Naive B cell (primary cell): ENCODE measurements around the gene WBP1. TPM values are rescaled to one million over a fixed set of nuclear protein-coding genes. Genes with fewer than 3 reads are reported as not detected.
"Not testable (repeated sequence)": the region's sequence is repeated elsewhere in the genome, so short reads cannot be mapped to it uniquely, and the experiment has no call there.

Experiments
- ATAC-seq, 2 donors: fragments of 150-1000 bp; cut with Tn5 transposase; 2 replicates each; pipeline ENCODE4 v1.10.0; 2021; ENCODE audit warnings: low read depth in 2 of 2, mild to moderate bottlenecking in 2 of 2, moderate library complexity in 2 of 2
- DNase-seq: peaks from one replicate; pipeline ENCODE4 v3.0.0; 2022
- H3K27ac Mint-ChIP-seq, 6 donors: one replicate each; pipeline ENCODE4 v1.8.0; 2020 to 2022; ENCODE audit warnings: mild to moderate bottlenecking in 6 of 6, mixed read lengths in 6 of 6, moderate library complexity in 5 of 6, inconsistent platforms in 2 of 6
- H3K27me3 Mint-ChIP-seq, 3 donors: one replicate each; pipeline ENCODE4 v1.8.0; 2021 to 2022; ENCODE audit warnings: mixed read lengths in 3 of 3, mild to moderate bottlenecking in 1 of 3
- H3K36me3 Mint-ChIP-seq, 2 donors: one replicate each; pipeline ENCODE4 v1.8.0; 2020 to 2022; ENCODE audit warnings: mixed read lengths in 2 of 2, inconsistent platforms in 1 of 2, mild to moderate bottlenecking in 1 of 2
- H3K4me1 Mint-ChIP-seq, 3 donors: one replicate each; pipeline ENCODE4 v1.8.0; 2020 to 2022; ENCODE audit warnings: mixed read lengths in 3 of 3, inconsistent platforms in 1 of 3, mild to moderate bottlenecking in 1 of 3, moderate library complexity in 1 of 3
- H3K4me3 Mint-ChIP-seq, 8 donors: one replicate each; pipeline ENCODE4 v1.8.0; 2020 to 2022; ENCODE audit warnings: mild to moderate bottlenecking in 8 of 8, mixed read lengths in 8 of 8, moderate library complexity in 8 of 8, inconsistent platforms in 2 of 8
- H3K9me3 Mint-ChIP-seq, 7 donors: one replicate each; pipeline ENCODE4 v1.8.0; 2020 to 2022; ENCODE audit warnings: mixed read lengths in 7 of 7, mild to moderate bottlenecking in 5 of 7, inconsistent platforms in 2 of 7, moderate library complexity in 1 of 7
- polyA plus RNA-seq, 6 donors: library from polyadenylated mRNA; unstranded; fragments of 300-500 nt; fragmentation: Illumina TruSeq; gene quantifications; one replicate each; pipeline ENCODE4 v1.2.3, GENCODE V29; 2021; ENCODE audit warnings: low read depth in 6 of 6

WBP1 gene
- polyA plus RNA-seq, 6 donors from 2014 or later, result 30.0 to 46.1 (median 41.3) TPM

DNA sequence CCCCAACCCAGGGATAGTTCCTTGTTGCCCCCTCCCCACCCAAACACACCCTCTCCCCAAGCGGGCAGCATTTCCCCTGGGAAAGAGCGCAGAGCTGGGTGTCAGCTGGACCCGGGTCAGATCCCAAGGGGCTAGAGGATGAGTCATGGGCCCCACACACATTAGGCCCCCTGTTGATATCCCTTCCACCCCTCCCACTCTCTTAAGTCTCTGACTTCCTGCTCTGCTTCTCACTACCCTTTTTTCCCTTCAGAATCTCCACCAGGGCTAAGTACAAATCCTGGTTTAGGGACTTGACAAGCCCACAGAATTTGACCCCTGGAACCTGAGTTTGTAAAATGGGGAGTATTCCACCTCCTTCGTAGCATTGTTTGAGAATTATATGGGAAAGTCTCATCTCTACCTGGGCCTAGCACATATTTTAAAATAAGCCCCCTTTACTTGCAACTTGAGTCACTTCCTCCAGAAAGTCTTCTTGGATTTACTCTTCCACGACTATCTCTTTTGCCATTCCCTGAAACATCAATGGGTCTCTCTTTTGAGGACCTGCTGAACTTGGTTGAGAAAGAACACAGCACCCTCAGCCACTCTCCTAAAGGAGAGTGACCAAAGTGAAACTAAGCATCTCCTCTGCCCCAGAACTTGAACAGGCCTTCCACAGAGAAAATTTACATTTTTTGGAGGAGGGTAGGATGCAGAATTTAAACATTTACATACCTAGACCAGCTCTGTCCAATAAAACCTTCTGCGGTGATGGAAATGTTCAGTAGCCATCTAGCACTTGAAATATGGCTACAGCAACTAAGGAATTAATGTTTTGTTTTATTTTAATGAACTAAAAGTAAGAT is 21.2 kb upstream of the WBP1 start:
- peaks cover 1 to 14% (median 3%) of the 10 kb centered on the region in 3 donors for H3K27me3 Mint-ChIP-seq
- peak overlapping the region in 1 of 6 donors; percentile 86 for H3K27ac Mint-ChIP-seq
- ATAC-seq (no peak), DNase-seq (no peak)
- H3K4me1 Mint-ChIP-seq, result peaks cover 21 to 40% (median 36%) of the 10 kb centered on the region in 3 donors
- no peaks in the 10 kb centered on the region for H3K9me3 Mint-ChIP-seq
- no peaks in the 10 kb centered on the region for H3K36me3 Mint-ChIP-seq
- H3K4me3 Mint-ChIP-seq, result no peak overlapping the region

DNA sequence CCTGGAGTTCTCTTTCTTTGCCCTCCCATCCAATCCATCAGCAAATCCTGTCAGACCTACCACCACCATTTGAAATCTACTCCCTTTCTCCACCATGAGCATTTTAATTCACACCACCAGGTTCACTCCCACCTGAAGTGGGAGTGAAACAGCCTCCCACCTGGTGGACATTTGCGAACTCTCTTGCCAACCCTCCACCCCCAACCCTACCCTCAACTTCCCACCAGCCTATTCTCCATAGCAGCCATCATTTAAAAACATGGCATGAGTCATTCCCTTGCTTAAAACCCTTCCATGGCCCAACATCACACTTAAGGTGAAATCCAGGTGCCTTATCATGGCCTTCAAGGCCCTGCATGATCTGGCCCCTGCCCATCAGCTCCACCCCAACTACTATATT is 20.0 kb upstream of the WBP1 start:
- H3K9me3 Mint-ChIP-seq, result no peaks in the 10 kb centered on the region
- peaks cover 24 to 43% (median 40%) of the 10 kb centered on the region in 3 donors for H3K4me1 Mint-ChIP-seq
- peaks cover 7 to 21% (median 8%) of the 10 kb centered on the region in 3 donors for H3K27me3 Mint-ChIP-seq
- no peak for DNase-seq
- ATAC-seq, result no peak
- H3K36me3 Mint-ChIP-seq, result no peaks in the 10 kb centered on the region
- H3K4me3 Mint-ChIP-seq, result peak overlapping the region in 2 of 8 donors; percentile 18 to 52
- peak overlapping the region in 3 of 6 donors; percentile 26 to 81 (median 39) for H3K27ac Mint-ChIP-seq

DNA sequence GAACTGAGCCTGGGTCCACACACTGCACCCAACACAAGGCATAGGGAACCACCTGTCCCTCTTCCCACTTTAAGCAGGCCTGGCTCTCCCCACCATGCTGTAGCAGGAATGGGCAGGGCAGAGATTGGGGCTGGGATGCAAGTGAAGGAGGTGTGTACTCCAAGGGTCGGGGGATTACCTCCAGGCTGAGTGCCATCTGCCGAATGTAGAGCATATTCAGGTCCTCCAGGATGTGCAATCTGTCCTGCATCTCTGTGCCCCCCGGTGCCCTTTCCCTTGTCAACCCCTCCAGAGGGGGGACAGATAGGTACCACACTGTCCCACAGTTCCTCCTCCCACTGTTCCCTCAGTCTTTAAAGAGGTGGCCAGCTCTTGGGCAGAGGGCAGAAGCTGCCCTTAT is 18.9 kb upstream of the WBP1 start:
- H3K4me3 Mint-ChIP-seq, result peak overlapping the region in 7 of 8 donors; percentile 49 to 83 (median 81)
- peaks cover 8 to 26% (median 12%) of the 10 kb centered on the region in 3 donors for H3K27me3 Mint-ChIP-seq
- no peaks in the 10 kb centered on the region for H3K9me3 Mint-ChIP-seq
- H3K36me3 Mint-ChIP-seq, result no peaks in the 10 kb centered on the region
- H3K27ac Mint-ChIP-seq, result peak overlapping the region in 1 of 6 donors; percentile 47
- ATAC-seq (no peak), DNase-seq (no peak)
- peaks cover 24 to 43% (median 40%) of the 10 kb centered on the region in 3 donors for H3K4me1 Mint-ChIP-seq

DNA sequence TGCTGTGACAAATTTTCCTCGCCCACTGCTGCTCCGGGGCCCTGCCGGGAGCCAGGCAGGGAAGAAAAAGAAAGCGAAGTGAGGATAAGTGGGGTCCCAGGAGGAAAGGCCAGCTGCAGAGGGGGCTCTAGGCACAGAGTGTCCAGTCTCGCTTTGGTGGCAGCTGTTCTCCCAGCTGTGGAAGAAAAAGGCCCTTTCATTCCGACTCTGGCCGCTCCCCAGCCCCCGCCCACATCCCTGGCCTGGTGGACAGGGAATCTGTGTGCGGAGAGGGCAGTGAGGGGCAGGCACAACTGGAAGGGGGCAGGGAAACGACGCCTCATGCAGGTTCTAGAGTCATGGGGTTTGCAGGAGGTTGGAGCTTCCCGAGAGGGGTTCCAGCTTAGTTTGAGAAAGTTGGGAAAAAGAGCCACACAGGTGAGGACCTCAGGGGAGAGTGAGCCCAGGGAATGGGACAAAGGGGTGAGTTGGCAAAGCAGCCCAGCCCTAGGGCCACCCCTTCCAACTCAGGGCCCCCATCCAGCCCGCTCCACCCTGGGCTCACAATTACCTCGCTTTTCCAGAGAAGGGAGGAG is 18.3 kb upstream of the WBP1 start:
- no peaks in the 10 kb centered on the region for H3K9me3 Mint-ChIP-seq
- peak overlapping the region; percentile 52 to 88 (median 82) for H3K4me3 Mint-ChIP-seq
- H3K27ac Mint-ChIP-seq, result peak overlapping the region in 4 of 6 donors; percentile 34 to 84 (median 54)
- H3K27me3 Mint-ChIP-seq, result peaks cover 9 to 30% (median 17%) of the 10 kb centered on the region in 3 donors
- no peak for ATAC-seq
- H3K4me1 Mint-ChIP-seq, result peaks cover 24 to 43% (median 40%) of the 10 kb centered on the region in 3 donors
- H3K36me3 Mint-ChIP-seq, result no peaks in the 10 kb centered on the region
- DNase-seq, result no peak

DNA sequence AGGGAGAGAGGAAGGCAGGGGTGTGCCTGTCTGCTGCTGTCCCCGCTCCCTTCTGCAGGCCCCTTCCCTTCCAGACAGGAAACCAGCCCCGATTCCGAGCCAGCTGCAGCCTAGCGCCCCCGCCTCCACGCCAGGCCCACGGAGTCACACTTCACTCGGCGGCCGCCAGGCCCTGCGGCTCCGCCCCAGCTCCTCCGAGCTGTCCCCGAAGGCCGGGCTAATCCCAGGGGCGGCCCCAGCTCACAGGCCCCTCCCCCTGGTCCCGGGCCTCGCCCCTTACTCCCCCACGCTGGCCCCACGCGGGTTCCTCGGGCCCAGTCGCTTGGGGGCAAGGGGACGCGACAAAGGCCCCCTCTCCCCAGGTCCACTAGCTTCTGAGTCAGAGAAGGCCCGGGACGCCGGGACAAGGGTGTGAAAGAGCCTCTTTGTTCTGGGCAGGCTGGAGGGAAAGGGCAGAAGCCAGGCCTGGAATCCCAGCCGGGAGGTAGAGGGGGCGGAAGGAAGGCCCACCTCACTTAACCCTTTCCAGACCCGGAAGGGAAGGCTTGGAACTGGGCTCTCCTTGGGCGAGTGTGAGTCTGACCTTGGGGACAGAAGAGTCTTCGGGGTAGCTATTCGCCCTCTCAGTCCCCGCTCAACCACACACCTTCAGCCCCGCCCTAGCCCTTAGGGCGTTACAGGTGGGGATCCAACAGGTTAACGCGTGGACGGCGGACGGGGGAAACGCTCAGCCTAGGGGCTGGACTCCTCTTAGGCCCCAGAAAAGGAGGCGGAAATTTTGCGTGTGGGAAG is 17.7 kb upstream of the WBP1 start:
- peak; percentile 89 for ATAC-seq
- Mint-ChIP-seq H3K36me3 (no peaks in the 10 kb centered on the region), H3K9me3 (no peaks in the 10 kb centered on the region), H3K4me3 (peak overlapping the region; percentile 52 to 88 (median 82)), H3K4me1 (peaks cover 24 to 43% (median 40%) of the 10 kb centered on the region in 3 donors), H3K27ac (peak overlapping the region in 2 of 6 donors; percentile 61 to 85), H3K27me3 (peaks cover 16 to 36% (median 18%) of the 10 kb centered on the region in 3 donors)
- DNase-seq, result peak; percentile 62

DNA sequence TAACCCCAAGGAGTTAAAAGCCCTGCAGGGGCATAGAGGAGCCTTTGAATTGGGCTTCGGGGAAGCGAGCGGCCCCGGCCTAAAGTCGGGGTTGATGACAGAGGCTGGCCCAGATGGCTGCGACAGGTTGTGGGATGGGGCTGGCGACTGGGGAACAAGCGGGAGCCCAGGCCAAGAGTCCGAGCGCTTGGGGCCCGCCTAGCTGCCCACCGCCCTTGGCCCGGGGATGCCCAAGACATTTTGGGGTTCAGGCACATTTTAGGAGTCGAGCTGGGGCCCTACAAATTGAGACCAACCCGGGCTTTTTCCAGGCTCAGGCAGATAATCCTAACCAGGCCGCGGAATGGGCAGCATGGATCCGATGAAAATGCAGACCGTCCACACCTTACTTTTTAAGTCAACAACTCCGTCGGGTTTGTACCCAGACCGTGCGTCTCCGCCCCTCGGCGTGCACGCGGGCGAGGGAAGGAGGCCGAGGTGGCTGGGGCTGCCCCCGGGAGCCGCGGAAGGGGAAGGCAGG is 17.0 kb upstream of the WBP1 start:
- H3K27me3 Mint-ChIP-seq, result peaks cover 18 to 36% (median 18%) of the 10 kb centered on the region in 3 donors
- no peak for DNase-seq
- H3K27ac Mint-ChIP-seq, result peak overlapping the region in 2 of 6 donors; percentile 34 to 61
- ATAC-seq, result peak in 1 of 2 donors; percentile 43
- H3K36me3 Mint-ChIP-seq, result no peaks in the 10 kb centered on the region
- peaks cover 24 to 43% (median 40%) of the 10 kb centered on the region in 3 donors for H3K4me1 Mint-ChIP-seq
- H3K4me3 Mint-ChIP-seq, result peak overlapping the region; percentile 52 to 88 (median 80)
- H3K9me3 Mint-ChIP-seq, result no peaks in the 10 kb centered on the region

DNA sequence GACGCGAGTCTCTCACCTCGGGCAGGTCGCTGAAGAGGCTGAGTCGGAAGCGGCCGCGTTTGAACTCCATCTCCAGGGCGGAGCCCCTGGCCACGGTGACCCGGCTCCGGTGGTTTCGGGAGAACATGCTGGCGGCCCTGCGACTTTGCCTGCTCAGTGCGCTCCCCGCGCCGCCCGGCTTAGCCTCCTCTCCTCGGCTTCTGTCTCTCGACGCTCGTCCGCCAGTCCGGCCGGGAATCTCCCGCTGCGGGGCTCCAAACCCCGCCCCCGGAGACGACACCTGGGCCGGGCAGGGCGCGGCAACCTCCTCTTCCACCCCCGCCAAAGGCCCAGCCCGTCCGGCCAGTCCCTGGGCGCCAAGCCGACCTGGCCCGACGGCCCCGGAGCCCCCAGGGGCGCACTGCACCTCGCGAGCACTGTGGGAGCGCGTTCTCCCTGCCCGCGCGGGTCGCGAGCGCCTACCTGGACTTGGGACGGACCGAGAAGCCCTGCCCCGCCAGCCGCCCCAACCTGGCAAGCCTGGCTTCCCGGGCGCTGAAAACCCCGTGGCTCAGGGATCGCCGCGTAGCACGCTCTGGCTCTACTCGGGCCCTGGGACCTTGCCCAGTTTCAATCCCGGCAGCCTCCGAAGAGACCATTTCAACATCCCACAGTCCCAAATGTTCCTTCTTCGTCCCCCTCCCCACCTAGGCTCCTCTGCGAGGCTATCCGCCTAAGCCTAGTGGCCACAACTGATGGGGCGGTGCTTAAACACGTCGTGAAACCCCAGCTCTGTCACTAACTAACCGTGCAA is 16.4 kb upstream of the WBP1 start, which contains the start of gene RTKN:
Gene RTKN (minus strand): TSS at position 248 of the 793 bp plus-strand sequence. CDS start 121 bp downstream, at position 127.
- Mint-ChIP-seq H3K4me1 (peaks cover 22 to 39% (median 39%) of the 10 kb centered on the region in 3 donors), H3K9me3 (no peaks in the 10 kb centered on the region), H3K27ac (peak within 1 kb of the TSS in 3 of 6 donors; percentile 34 to 69 (median 61)), H3K27me3 (peaks cover 18 to 41% (median 19%) of the 10 kb centered on the region in 3 donors), H3K36me3 (no peaks in the 10 kb centered on the region), H3K4me3 (peak within 1 kb of the TSS; percentile 78 to 88 (median 82))
- no peak for DNase-seq
- ATAC-seq, result peak; percentile 34 to 36

DNA sequence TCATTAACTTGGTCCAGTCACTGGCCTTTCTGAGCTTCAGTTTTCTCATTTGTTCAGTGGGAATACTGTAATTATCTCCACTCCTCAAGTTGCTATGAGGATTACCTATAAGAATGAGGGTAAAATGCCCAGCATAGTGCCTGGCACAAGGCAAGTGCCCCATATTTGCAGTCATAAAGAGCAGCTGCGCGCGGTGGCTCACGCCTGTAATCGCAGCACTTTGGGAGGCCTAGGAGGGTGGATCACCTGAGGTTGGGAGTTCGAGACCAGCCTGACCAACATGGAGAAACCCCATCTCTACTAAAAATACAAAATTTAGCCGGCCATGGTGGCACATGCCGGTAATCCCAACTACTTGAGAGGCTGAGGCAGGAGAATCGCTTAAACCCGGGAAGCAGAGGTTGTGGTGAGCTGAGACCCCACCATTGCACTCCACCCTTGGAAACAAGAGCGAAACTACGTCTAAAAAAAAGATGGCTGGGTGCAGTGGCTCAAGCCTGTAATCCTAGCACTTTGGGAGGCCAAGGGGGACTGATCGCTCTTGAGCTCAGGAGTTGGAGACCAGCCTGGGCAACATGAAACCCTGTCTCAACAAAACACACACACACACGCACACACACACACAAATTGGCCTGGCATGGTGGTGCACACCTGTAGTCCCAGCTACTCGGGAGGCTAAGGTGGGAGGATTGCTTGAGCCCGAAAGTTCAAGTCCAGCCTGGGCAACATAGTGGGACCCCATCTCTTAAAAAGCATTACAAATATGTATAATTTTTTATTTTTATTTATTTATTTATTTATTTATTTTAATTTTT is 15.5 kb upstream of the WBP1 start:
- ATAC-seq, H3K9me3 Mint-ChIP-seq, DNase-seq, H3K36me3 Mint-ChIP-seq: not testable (repeated sequence)
- peaks cover 23 to 48% (median 27%) of the 10 kb centered on the region in 3 donors for H3K27me3 Mint-ChIP-seq
- peak overlapping the region in 1 of 6 donors; percentile 69 for H3K27ac Mint-ChIP-seq
- H3K4me3 Mint-ChIP-seq, result peak overlapping the region; percentile 67 to 88 (median 82)
- peaks cover 17 to 33% (median 31%) of the 10 kb centered on the region in 3 donors for H3K4me1 Mint-ChIP-seq

DNA sequence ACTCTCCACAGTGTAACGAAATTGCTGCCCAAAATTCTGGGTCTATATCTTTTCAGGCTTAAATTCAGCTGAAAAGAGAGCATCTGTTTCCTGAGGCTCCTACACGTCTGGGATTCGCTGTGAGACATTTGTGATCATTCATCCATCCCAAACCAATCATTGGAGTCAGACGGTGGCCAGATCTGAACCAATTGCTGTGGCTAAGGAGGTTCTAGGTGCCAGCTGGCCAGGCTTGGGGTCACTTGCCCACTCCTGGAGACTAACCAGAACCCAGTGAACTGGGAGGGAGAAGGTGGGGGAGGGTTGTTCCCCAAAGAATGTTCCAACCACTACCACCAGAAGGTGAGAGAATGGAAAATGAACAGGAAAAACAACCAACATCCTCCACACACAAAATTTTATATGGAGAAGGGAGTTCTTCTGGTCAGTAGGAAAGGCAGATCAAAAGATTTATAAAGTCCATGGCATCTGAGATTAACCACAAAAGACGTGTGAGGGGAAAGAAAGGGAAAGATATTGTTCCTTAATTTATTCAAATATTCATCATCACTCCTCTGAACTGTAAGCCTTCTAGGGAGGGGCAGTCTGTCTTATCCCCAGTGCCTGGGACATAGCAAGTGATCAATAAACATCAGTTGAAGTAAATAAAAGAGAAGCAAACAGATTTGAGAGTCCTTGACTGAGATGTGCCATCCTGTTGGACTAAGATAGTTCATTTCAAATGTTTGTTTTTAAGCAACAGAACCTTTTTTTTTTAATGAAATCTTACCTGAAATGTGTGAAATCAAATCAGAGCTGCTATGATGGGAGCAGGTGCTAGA is 13.5 kb upstream of the WBP1 start:
- peaks cover 23 to 48% (median 36%) of the 10 kb centered on the region in 3 donors for H3K27me3 Mint-ChIP-seq

DNA sequence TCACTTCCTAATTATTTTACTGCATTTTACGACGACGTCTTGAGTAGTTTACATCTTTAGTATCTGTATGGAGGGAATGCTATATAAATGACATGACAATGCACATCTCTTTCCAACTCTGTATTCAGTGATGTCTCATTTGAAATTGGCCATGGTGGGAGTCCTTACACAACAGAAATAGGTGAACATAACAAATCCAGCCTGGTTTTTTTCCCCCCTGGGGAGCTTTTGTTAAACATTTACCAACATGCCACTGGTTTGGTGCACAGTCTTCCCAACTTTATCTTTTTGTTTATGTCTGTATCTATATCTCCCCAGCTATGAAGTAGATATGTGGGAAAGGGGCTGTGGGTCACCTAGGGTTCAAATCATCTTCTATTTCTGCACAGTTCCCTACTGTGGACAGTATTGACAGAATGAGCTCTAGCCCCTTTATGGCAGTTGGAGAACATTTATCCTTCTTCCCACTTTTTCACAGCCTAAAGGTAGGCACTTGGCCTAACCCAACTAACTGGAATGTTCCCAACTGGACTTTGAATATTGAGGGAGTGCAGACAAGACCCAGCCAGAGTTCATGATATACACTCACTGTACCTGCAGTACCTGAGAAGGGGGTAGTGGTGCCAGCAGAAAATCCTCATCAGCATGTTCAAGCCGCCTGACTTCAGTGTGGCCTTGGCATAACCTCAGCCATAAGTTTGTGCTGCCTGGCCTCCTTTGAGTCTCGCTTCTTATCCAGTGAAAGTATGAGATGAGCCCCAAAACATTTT is 10.8 kb upstream of the WBP1 start:
- Mint-ChIP-seq H3K36me3 (no peaks in the 10 kb centered on the region), H3K9me3 (no peaks in the 10 kb centered on the region), H3K27me3 (peaks cover 18 to 31% (median 30%) of the 10 kb centered on the region in 3 donors), H3K4me1 (peaks cover 0 to under 1% (median under 1%) of the 10 kb centered on the region in 3 donors), H3K4me3 (no peak overlapping the region), H3K27ac (peak overlapping the region in 1 of 6 donors; percentile 38)
- no peak for DNase-seq
- ATAC-seq, result no peak

More for the DNA sequence above, 13.5 kb upstream of the WBP1 start:
- Mint-ChIP-seq H3K9me3 (no peaks in the 10 kb centered on the region), H3K4me1 (peaks cover 8 to 19% (median 14%) of the 10 kb centered on the region in 3 donors), H3K4me3 (peak overlapping the region in 1 of 8 donors; percentile 24), H3K36me3 (no peaks in the 10 kb centered on the region), H3K27ac (peak overlapping the region in 1 of 6 donors; percentile 64)
- no peak for DNase-seq
- ATAC-seq, result no peak
